IMR-90 (cell line): ENCODE results near the gene CENPA. TPM values are rescaled to one million over a fixed set of nuclear protein-coding genes. Genes with fewer than 3 reads are reported as not detected.
"Not testable (repeated sequence)": the region's sequence is repeated elsewhere in the genome, so short reads cannot be mapped to it uniquely, and the experiment has no call there.

ENCODE experiments used
- ATAC-seq: fragments of 200-7000 bp; cut with Tn5 transposase; 2 replicates; pipeline ENCODE4 v1.9.1; 2020; ENCODE audit warnings: low read depth, mild to moderate bottlenecking, moderate library complexity
- BruUV-seq: library from RNA; stranded (reverse); fragments of 400-500 nt; replicated peaks from 2 replicates; lab custom pipeline; 2021; lab: Mats Ljungman, UMichigan
- CTCF ChIA-PET: fragments of 300-600 bp; formaldehyde crosslinking; extraction: SDS; loops from one replicate; lab custom pipeline; 2021; ENCODE audit warnings: antibody characterized with exemption; lab: Yijun Ruan, JAX
- POLR2A ChIA-PET: fragments of 300-600 bp; sonication (Branson Sonifier 250); formaldehyde crosslinking; loops from one replicate; lab custom pipeline; 2022; ENCODE audit warnings: antibody characterized with exemption; ENCODE audit not compliant: unreplicated experiment; lab: Charles Lee
- DNase-seq: peaks from one replicate; pipeline ENCODE4 v3.0.0; 2013
- H2AFZ ChIP-seq: replicated peaks from 2 replicates; pipeline ENCODE3; 2013; ENCODE audit warnings: low read length, mild to moderate bottlenecking; ENCODE audit not compliant: poor library complexity
- H2AK5ac ChIP-seq: 2 replicates; pipeline ENCODE4 v1.6.1; 2013; ENCODE audit warnings: low read depth, low read length, inconsistent platforms
- H2AK9ac ChIP-seq: replicated peaks from 2 replicates; pipeline ENCODE3; 2013; ENCODE audit warnings: mild to moderate bottlenecking, low read depth, low read length, moderate library complexity; ENCODE audit not compliant: poor library complexity
- H2BK120ac ChIP-seq: 2 replicates; pipeline ENCODE4 v1.6.1; 2013; ENCODE audit warnings: low read depth, low read length, inconsistent platforms
- H2BK15ac ChIP-seq: 3 replicates; pipeline ENCODE4 v1.6.1; 2013; ENCODE audit warnings: low read depth, low read length, inconsistent platforms
- H2BK20ac ChIP-seq: 2 replicates; pipeline ENCODE4 v1.6.1; 2013; ENCODE audit warnings: low read depth, mild to moderate bottlenecking, inconsistent platforms, low read length, moderate library complexity
- H2BK5ac ChIP-seq: 2 replicates; pipeline ENCODE4 v1.6.1; 2013; ENCODE audit warnings: mild to moderate bottlenecking, low read depth, low read length, inconsistent platforms; ENCODE audit not compliant: poor library complexity, severe bottlenecking
- H3K14ac ChIP-seq: replicated peaks from 2 replicates; pipeline ENCODE4 v1.6.1; 2013; ENCODE audit warnings: low read depth, low read length, inconsistent platforms
- H3K18ac ChIP-seq: 2 replicates; pipeline ENCODE4 v1.6.1; 2013; ENCODE audit warnings: low read depth, low read length, control low read depth
- H3K23ac ChIP-seq: 2 replicates; pipeline ENCODE4 v1.6.1; 2013; ENCODE audit warnings: low read depth, low read length, inconsistent platforms
- H3K27ac ChIP-seq: 2 replicates; pipeline ENCODE4 v1.5.1; 2013; ENCODE audit warnings: mild to moderate bottlenecking, control low read depth, low read length; ENCODE audit not compliant: insufficient read depth
- H3K27me3 ChIP-seq: 2 replicates; pipeline ENCODE4 v1.6.1; 2013; ENCODE audit warnings: low read length; ENCODE audit not compliant: control insufficient read depth, insufficient read depth
- H3K36me3 ChIP-seq: 2 replicates; pipeline ENCODE4 v1.6.1; 2013; ENCODE audit warnings: low read length, mixed read lengths; ENCODE audit not compliant: control insufficient read depth, insufficient read depth
- H3K4ac ChIP-seq: 2 replicates; pipeline ENCODE4 v1.6.1; 2013; ENCODE audit warnings: low read depth, low read length, inconsistent platforms
- H3K4me1 ChIP-seq: 2 replicates; pipeline ENCODE4 v1.6.1; 2013; ENCODE audit warnings: low read length, mixed read lengths; ENCODE audit not compliant: control insufficient read depth, insufficient read depth
- H3K4me2 ChIP-seq: 2 replicates; pipeline ENCODE4 v1.6.1; 2013; ENCODE audit warnings: low read depth, mild to moderate bottlenecking, control low read depth, low read length, moderate library complexity
- H3K4me3 ChIP-seq: 2 replicates; pipeline ENCODE4 v1.5.1; 2013; ENCODE audit warnings: low read depth, mild to moderate bottlenecking, control low read depth, low read length, moderate library complexity; ENCODE audit not compliant: insufficient read depth
- H3K56ac ChIP-seq: 2 replicates; pipeline ENCODE4 v1.6.1; 2013; ENCODE audit warnings: low read length, inconsistent platforms; ENCODE audit not compliant: insufficient read depth; ENCODE audit errors: extremely low read depth
- H3K79me1 ChIP-seq, 2 experiments: 2 replicates each; pipeline ENCODE4 v1.6.1; 2013; ENCODE audit warnings: low read length in 2 of 2, inconsistent platforms in 1 of 2, low read depth in 1 of 2
- H3K9ac ChIP-seq: 2 replicates; pipeline ENCODE4 v1.6.1; 2013; ENCODE audit warnings: low read depth, low read length, control low read depth
- H3K9me1 ChIP-seq: 2 replicates; pipeline ENCODE4 v1.6.1; 2013; ENCODE audit warnings: low read length, inconsistent platforms; ENCODE audit not compliant: insufficient read depth
- H3K9me3 ChIP-seq: 2 replicates; pipeline ENCODE4 v1.6.1; 2013; ENCODE audit warnings: low read length; ENCODE audit not compliant: control insufficient read depth, insufficient read depth
- H4K20me1 ChIP-seq: 2 replicates; pipeline ENCODE4 v1.6.1; 2013; ENCODE audit warnings: low read length, inconsistent platforms; ENCODE audit not compliant: insufficient read depth
- H4K5ac ChIP-seq: 2 replicates; pipeline ENCODE4 v1.6.1; 2013; ENCODE audit warnings: mild to moderate bottlenecking, low read depth, low read length, control low read depth
- H4K8ac ChIP-seq, 2 experiments: 2 replicates each; pipeline ENCODE4 v1.6.1; 2013; ENCODE audit warnings: low read depth in 2 of 2, low read length in 2 of 2, control low read depth in 1 of 2, inconsistent platforms in 1 of 2
- H4K91ac ChIP-seq: 2 replicates; pipeline ENCODE4 v1.6.1; 2013; ENCODE audit warnings: low read depth, low read length, inconsistent platforms; ENCODE audit not compliant: insufficient read depth
- WGBS, 2 experiments: methylation state at CpG; one replicate each; pipeline versions ENCODE4 v1.1.5 to v1.1.7; 2013; ENCODE audit warnings: missing lambda C conversion rate in 2 of 2; ENCODE audit not compliant: insufficient read length in 1 of 2; ENCODE audit errors: extremely low coverage in 2 of 2; 5-methylcytosine and 5-hydroxymethylcytosine counted together
- dilution Hi-C: fragments of 300-500 bp; cut with HindIII; formaldehyde crosslinking; loops from one replicate; pipeline ENCODE4 v1.14.3; 2018; ENCODE audit warnings: low sequenced_read_pairs; ENCODE audit not compliant: unreplicated experiment
- in situ Hi-C: fragments of 300-500 bp; cut with MboI; formaldehyde crosslinking; loops from 3 replicates; pipeline ENCODE4 v1.14.3; 2019; ENCODE audit warnings: low sequenced_read_pairs, inconsistent platforms, mixed read lengths
- intact Hi-C: fragments of 100-400 bp; cut with micrococcal nuclease; formaldehyde crosslinking; loops from 2 replicates; pipeline ENCODE4 v1.10.0; 2022
- polyA plus RNA-seq, 3 experiments: library from polyadenylated mRNA; depleted of rRNA; stranded (reverse); fragments of >200 nt; gene quantifications; 2 replicates each; pipeline ENCODE4 v1.2.3, GENCODE V29; 2012; ENCODE audit warnings: low replicate concordance in 1 of 3
- total RNA-seq: library from RNA; depleted of rRNA; stranded (reverse); fragments of >200 nt; gene quantifications from 2 replicates; pipeline ENCODE4 v1.2.3, GENCODE V29; 2012

CENPA gene
- total and polyA plus RNA-seq, 2 of the 4 experiments (the other 2 are of a cell fraction), result 7.7 to 14.9 TPM

DNA sequence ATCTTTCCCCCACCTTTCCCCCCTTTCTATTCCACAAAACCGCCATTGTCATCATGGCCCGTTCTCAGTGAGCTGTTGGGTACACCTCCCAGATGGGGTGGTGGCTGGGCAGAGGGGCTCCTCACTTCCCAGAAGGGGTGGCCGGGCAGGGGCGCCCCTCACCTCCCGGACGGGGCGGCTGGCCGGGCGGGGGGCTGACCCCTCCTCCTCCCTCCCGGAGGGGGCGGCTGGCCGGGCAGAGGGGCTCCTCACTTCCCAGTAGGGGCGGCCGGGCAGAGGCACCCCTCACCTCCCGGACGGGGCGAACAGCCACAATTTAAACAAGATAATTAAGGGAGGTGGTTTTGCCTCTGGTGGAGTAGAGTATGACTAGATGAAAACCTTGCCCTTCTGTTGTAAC, 9.3 kb downstream of the CENPA start:
- intact Hi-C loops, result not testable (repeated sequence)

More for the DNA sequence above, 9.3 kb downstream of the CENPA start:
- ATAC-seq, H3K14ac ChIP-seq, H4K20me1 ChIP-seq, H4K5ac ChIP-seq, H4K8ac ChIP-seq, H2BK5ac ChIP-seq, H3K4me2 ChIP-seq, CTCF ChIA-PET, H2AFZ ChIP-seq, DNase-seq, H3K36me3 ChIP-seq, POLR2A ChIA-PET, in situ Hi-C loops, H2BK20ac ChIP-seq, H3K27ac ChIP-seq, H3K18ac ChIP-seq, H3K56ac ChIP-seq, H3K9me3 ChIP-seq, H2BK15ac ChIP-seq, H3K9me1 ChIP-seq, H2AK5ac ChIP-seq, H3K23ac ChIP-seq, H2AK9ac ChIP-seq, H2BK120ac ChIP-seq, dilution Hi-C loops, H4K91ac ChIP-seq, BruUV-seq, H3K9ac ChIP-seq, H3K4ac ChIP-seq, H3K4me3 ChIP-seq, H3K4me1 ChIP-seq, H3K27me3 ChIP-seq: not testable (repeated sequence)
- no CpG with 5 or more reads among the region's 17 CpGs for WGBS, 2 experiments
- peaks cover 25 to 31% of the 10 kb centered on the region in 2 experiments for H3K79me1 ChIP-seq
